Measurements from ENCODE around the gene CAMK4. TPM values are rescaled to one million over a fixed set of nuclear protein-coding genes. Genes with fewer than 3 reads are reported as not detected.
A peak's percentile ranks its signal among the peaks of the same experiment; 100 is the strongest.

CAMK4 gene
- 0.39 and 1.2 TPM in 2 replicates for total RNA-seq
- long read RNA-seq, result 0 reads

- no peak for DNase-seq (ENCODE audit: extremely low spot score, unreplicated experiment)
- peak within 1 kb of the TSS; percentile 51 for H3K27ac Mint-ChIP-seq (ENCODE audit: unreplicated experiment)
These were observed at the start of gene CAMK4 for GRCh38 chr5:111223787-111224560. TSS of gene CAMK4 (plus strand) at chr5:111224384. CDS start at chr5:111224484, 100 bp downstream.

GRCh38 chr5:111183064-111183463 lies 41.1 kb upstream of the CAMK4 start:
- no peak for TF ChIP-seq CTCF (IDR thresholded peaks at IDR 0.05)
- H3K9me3 Mint-ChIP-seq (ENCODE audit: unreplicated experiment), result no peaks in the 10 kb centered on the region

More at GRCh38 chr5:111223787-111224560, at the start of gene CAMK4:
- peak; percentile 36 for TF ChIP-seq CTCF (IDR thresholded peaks at IDR 0.05)
- Mint-ChIP-seq H3K9me3 (ENCODE audit: unreplicated experiment) (no peaks in the 10 kb centered on the region), H3K4me3 (ENCODE audit: unreplicated experiment) (peak within 1 kb of the TSS; percentile 72), H3K27me3 (ENCODE audit: unreplicated experiment) (peaks cover 47% of the 10 kb centered on the region), H3K36me3 (ENCODE audit: unreplicated experiment) (no peaks in the 10 kb centered on the region), H3K4me1 (ENCODE audit: unreplicated experiment) (peaks cover 6% of the 10 kb centered on the region)

GRCh38 chr5:111187079-111187478 lies 37.1 kb upstream of the CAMK4 start:
- H3K27ac Mint-ChIP-seq (ENCODE audit: unreplicated experiment), result no peak overlapping the region
- no peaks in the 10 kb centered on the region for H3K4me1 Mint-ChIP-seq (ENCODE audit: unreplicated experiment)
- no peak for TF ChIP-seq CTCF (IDR thresholded peaks at IDR 0.05)
- no peaks in the 10 kb centered on the region for H3K9me3 Mint-ChIP-seq (ENCODE audit: unreplicated experiment)
- no peak overlapping the region for H3K4me3 Mint-ChIP-seq (ENCODE audit: unreplicated experiment)
- peaks cover 39% of the 10 kb centered on the region for H3K27me3 Mint-ChIP-seq (ENCODE audit: unreplicated experiment)
- no peaks in the 10 kb centered on the region for H3K36me3 Mint-ChIP-seq (ENCODE audit: unreplicated experiment)
- no peak for DNase-seq (ENCODE audit: extremely low spot score, unreplicated experiment)

More at GRCh38 chr5:111183064-111183463, 41.1 kb upstream of the CAMK4 start:
- H3K4me3 Mint-ChIP-seq (ENCODE audit: unreplicated experiment), result no peak overlapping the region
- no peak for DNase-seq (ENCODE audit: extremely low spot score, unreplicated experiment)
- peaks cover 43% of the 10 kb centered on the region for H3K27me3 Mint-ChIP-seq (ENCODE audit: unreplicated experiment)
- no peak overlapping the region for H3K27ac Mint-ChIP-seq (ENCODE audit: unreplicated experiment)
- no peaks in the 10 kb centered on the region for H3K4me1 Mint-ChIP-seq (ENCODE audit: unreplicated experiment)
- H3K36me3 Mint-ChIP-seq (ENCODE audit: unreplicated experiment), result no peaks in the 10 kb centered on the region

DNA sequence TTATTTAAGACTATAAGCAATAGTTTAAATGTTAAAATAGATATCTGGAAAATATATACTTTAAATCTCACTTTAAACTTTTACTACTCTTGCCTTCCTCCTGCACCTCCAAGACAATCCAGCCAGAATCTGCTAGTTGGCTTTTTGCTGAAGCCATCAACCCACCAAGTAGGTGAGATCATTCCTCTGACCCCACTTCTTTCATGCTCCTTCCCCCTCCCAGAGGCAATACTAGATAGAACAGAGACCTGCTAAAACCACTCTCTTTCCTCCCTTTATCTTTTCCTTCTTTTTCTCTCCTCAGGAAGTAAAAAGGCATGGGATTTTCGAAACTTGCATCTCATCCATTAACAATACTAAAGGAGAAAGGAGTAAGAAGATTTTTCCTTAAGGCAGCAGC lies 30.1 kb upstream of the CAMK4 start:
- no peak for TF ChIP-seq CTCF (IDR thresholded peaks at IDR 0.05)
- Mint-ChIP-seq H3K27ac (ENCODE audit: unreplicated experiment) (no peak overlapping the region), H3K4me3 (ENCODE audit: unreplicated experiment) (no peak overlapping the region), H3K36me3 (ENCODE audit: unreplicated experiment) (no peaks in the 10 kb centered on the region), H3K4me1 (ENCODE audit: unreplicated experiment) (no peaks in the 10 kb centered on the region), H3K27me3 (ENCODE audit: unreplicated experiment) (peaks cover 56% of the 10 kb centered on the region), H3K9me3 (ENCODE audit: unreplicated experiment) (no peaks in the 10 kb centered on the region)
- no peak for DNase-seq (ENCODE audit: extremely low spot score, unreplicated experiment)

GRCh38 chr5:111194925-111195324 lies 29.3 kb upstream of the CAMK4 start:
- no peaks in the 10 kb centered on the region for H3K4me1 Mint-ChIP-seq (ENCODE audit: unreplicated experiment)
- H3K9me3 Mint-ChIP-seq (ENCODE audit: unreplicated experiment), result no peaks in the 10 kb centered on the region
- H3K27me3 Mint-ChIP-seq (ENCODE audit: unreplicated experiment), result peaks cover 57% of the 10 kb centered on the region
- DNase-seq (ENCODE audit: extremely low spot score, unreplicated experiment), result no peak
- no peak overlapping the region for H3K4me3 Mint-ChIP-seq (ENCODE audit: unreplicated experiment)
- no peak for TF ChIP-seq CTCF (IDR thresholded peaks at IDR 0.05)
- no peak overlapping the region for H3K27ac Mint-ChIP-seq (ENCODE audit: unreplicated experiment)
- H3K36me3 Mint-ChIP-seq (ENCODE audit: unreplicated experiment), result no peaks in the 10 kb centered on the region

Data from osteocyte (in vitro differentiated cells).